IMR-90 (cell line): Measurements from ENCODE around the gene MAGOH. TPM values are rescaled to one million over a fixed set of nuclear protein-coding genes. Genes with fewer than 3 reads are reported as not detected.

Experiments used
- ATAC-seq: fragments of 200-7000 bp; cut with Tn5 transposase; 2 replicates; pipeline ENCODE4 v1.9.1; 2020; ENCODE audit warnings: low read depth, mild to moderate bottlenecking, moderate library complexity
- BruUV-seq: library from RNA; stranded (reverse); fragments of 400-500 nt; replicated peaks from 2 replicates; lab custom pipeline; 2021; lab: Mats Ljungman, UMichigan
- CTCF ChIA-PET: fragments of 300-600 bp; formaldehyde crosslinking; extraction: SDS; loops from one replicate; lab custom pipeline; 2021; ENCODE audit warnings: antibody characterized with exemption; lab: Yijun Ruan, JAX
- POLR2A ChIA-PET: fragments of 300-600 bp; sonication (Branson Sonifier 250); formaldehyde crosslinking; loops from one replicate; lab custom pipeline; 2022; ENCODE audit warnings: antibody characterized with exemption; ENCODE audit not compliant: unreplicated experiment; lab: Charles Lee
- DNase-seq: peaks from one replicate; pipeline ENCODE4 v3.0.0; 2013
- H2AFZ ChIP-seq: replicated peaks from 2 replicates; pipeline ENCODE3; 2013; ENCODE audit warnings: low read length, mild to moderate bottlenecking; ENCODE audit not compliant: poor library complexity
- H2AK5ac ChIP-seq: 2 replicates; pipeline ENCODE4 v1.6.1; 2013; ENCODE audit warnings: low read depth, low read length, inconsistent platforms
- H2AK9ac ChIP-seq: replicated peaks from 2 replicates; pipeline ENCODE3; 2013; ENCODE audit warnings: mild to moderate bottlenecking, low read depth, low read length, moderate library complexity; ENCODE audit not compliant: poor library complexity
- H2BK120ac ChIP-seq: 2 replicates; pipeline ENCODE4 v1.6.1; 2013; ENCODE audit warnings: low read depth, low read length, inconsistent platforms
- H2BK15ac ChIP-seq: 3 replicates; pipeline ENCODE4 v1.6.1; 2013; ENCODE audit warnings: low read depth, low read length, inconsistent platforms
- H2BK20ac ChIP-seq: 2 replicates; pipeline ENCODE4 v1.6.1; 2013; ENCODE audit warnings: low read depth, mild to moderate bottlenecking, inconsistent platforms, low read length, moderate library complexity
- H2BK5ac ChIP-seq: 2 replicates; pipeline ENCODE4 v1.6.1; 2013; ENCODE audit warnings: mild to moderate bottlenecking, low read depth, low read length, inconsistent platforms; ENCODE audit not compliant: poor library complexity, severe bottlenecking
- H3K14ac ChIP-seq: replicated peaks from 2 replicates; pipeline ENCODE4 v1.6.1; 2013; ENCODE audit warnings: low read depth, low read length, inconsistent platforms
- H3K18ac ChIP-seq: 2 replicates; pipeline ENCODE4 v1.6.1; 2013; ENCODE audit warnings: low read depth, low read length, control low read depth
- H3K23ac ChIP-seq: 2 replicates; pipeline ENCODE4 v1.6.1; 2013; ENCODE audit warnings: low read depth, low read length, inconsistent platforms
- H3K27ac ChIP-seq: 2 replicates; pipeline ENCODE4 v1.5.1; 2013; ENCODE audit warnings: mild to moderate bottlenecking, control low read depth, low read length; ENCODE audit not compliant: insufficient read depth
- H3K27me3 ChIP-seq: 2 replicates; pipeline ENCODE4 v1.6.1; 2013; ENCODE audit warnings: low read length; ENCODE audit not compliant: control insufficient read depth, insufficient read depth
- H3K36me3 ChIP-seq: 2 replicates; pipeline ENCODE4 v1.6.1; 2013; ENCODE audit warnings: low read length, mixed read lengths; ENCODE audit not compliant: control insufficient read depth, insufficient read depth
- H3K4ac ChIP-seq: 2 replicates; pipeline ENCODE4 v1.6.1; 2013; ENCODE audit warnings: low read depth, low read length, inconsistent platforms
- H3K4me1 ChIP-seq: 2 replicates; pipeline ENCODE4 v1.6.1; 2013; ENCODE audit warnings: low read length, mixed read lengths; ENCODE audit not compliant: control insufficient read depth, insufficient read depth
- H3K4me2 ChIP-seq: 2 replicates; pipeline ENCODE4 v1.6.1; 2013; ENCODE audit warnings: low read depth, mild to moderate bottlenecking, control low read depth, low read length, moderate library complexity
- H3K4me3 ChIP-seq: 2 replicates; pipeline ENCODE4 v1.5.1; 2013; ENCODE audit warnings: low read depth, mild to moderate bottlenecking, control low read depth, low read length, moderate library complexity; ENCODE audit not compliant: insufficient read depth
- H3K56ac ChIP-seq: 2 replicates; pipeline ENCODE4 v1.6.1; 2013; ENCODE audit warnings: low read length, inconsistent platforms; ENCODE audit not compliant: insufficient read depth; ENCODE audit errors: extremely low read depth
- H3K79me1 ChIP-seq, 2 experiments: 2 replicates each; pipeline ENCODE4 v1.6.1; 2013; ENCODE audit warnings: low read length in 2 of 2, inconsistent platforms in 1 of 2, low read depth in 1 of 2
- H3K9ac ChIP-seq: 2 replicates; pipeline ENCODE4 v1.6.1; 2013; ENCODE audit warnings: low read depth, low read length, control low read depth
- H3K9me1 ChIP-seq: 2 replicates; pipeline ENCODE4 v1.6.1; 2013; ENCODE audit warnings: low read length, inconsistent platforms; ENCODE audit not compliant: insufficient read depth
- H3K9me3 ChIP-seq: 2 replicates; pipeline ENCODE4 v1.6.1; 2013; ENCODE audit warnings: low read length; ENCODE audit not compliant: control insufficient read depth, insufficient read depth
- H4K20me1 ChIP-seq: 2 replicates; pipeline ENCODE4 v1.6.1; 2013; ENCODE audit warnings: low read length, inconsistent platforms; ENCODE audit not compliant: insufficient read depth
- H4K5ac ChIP-seq: 2 replicates; pipeline ENCODE4 v1.6.1; 2013; ENCODE audit warnings: mild to moderate bottlenecking, low read depth, low read length, control low read depth
- H4K8ac ChIP-seq, 2 experiments: 2 replicates each; pipeline ENCODE4 v1.6.1; 2013; ENCODE audit warnings: low read depth in 2 of 2, low read length in 2 of 2, control low read depth in 1 of 2, inconsistent platforms in 1 of 2
- H4K91ac ChIP-seq: 2 replicates; pipeline ENCODE4 v1.6.1; 2013; ENCODE audit warnings: low read depth, low read length, inconsistent platforms; ENCODE audit not compliant: insufficient read depth
- BHLHE40 ChIP-seq: fragments of 150-350 bp; IDR thresholded peaks from 2 replicates; pipeline ENCODE4 v1.6.1; 2016; ENCODE audit warnings: mild to moderate bottlenecking, low read depth, low read length
- CEBPB ChIP-seq: IDR thresholded peaks from 2 replicates; pipeline ENCODE4 v1.6.1; 2012; ENCODE audit warnings: low read depth, low read length, improper control_type of control experiment
- FOS ChIP-seq: fragments of 150-350 bp; IDR thresholded peaks from 2 replicates; pipeline ENCODE4 v1.6.1; 2016; ENCODE audit warnings: low read depth, low read length
- MAFK ChIP-seq: IDR thresholded peaks from 2 replicates; pipeline ENCODE4 v1.6.1; 2012; ENCODE audit warnings: low read depth, low read length, improper control_type of control experiment
- MAZ ChIP-seq: IDR thresholded peaks from 2 replicates; pipeline ENCODE4 v1.6.1; 2012; ENCODE audit warnings: low read depth, mild to moderate bottlenecking, low read length, improper control_type of control experiment, moderate library complexity, borderline replicate concordance
- POLR2A ChIP-seq: IDR thresholded peaks from 2 replicates; pipeline ENCODE4 v1.6.1; 2012; ENCODE audit warnings: mild to moderate bottlenecking, low read depth, low read length
- RFX5 ChIP-seq: IDR thresholded peaks from 2 replicates; pipeline ENCODE4 v1.8.0; 2012; ENCODE audit warnings: low read depth, mild to moderate bottlenecking, low read length, moderate library complexity
- WGBS, 2 experiments: methylation state at CpG; one replicate each; pipeline versions ENCODE4 v1.1.5 to v1.1.7; 2013; ENCODE audit warnings: missing lambda C conversion rate in 2 of 2; ENCODE audit not compliant: insufficient read length in 1 of 2; ENCODE audit errors: extremely low coverage in 2 of 2; 5-methylcytosine and 5-hydroxymethylcytosine counted together
- dilution Hi-C: fragments of 300-500 bp; cut with HindIII; formaldehyde crosslinking; loops from one replicate; pipeline ENCODE4 v1.14.3; 2018; ENCODE audit warnings: low sequenced_read_pairs; ENCODE audit not compliant: unreplicated experiment
- in situ Hi-C: fragments of 300-500 bp; cut with MboI; formaldehyde crosslinking; loops from 3 replicates; pipeline ENCODE4 v1.14.3; 2019; ENCODE audit warnings: low sequenced_read_pairs, inconsistent platforms, mixed read lengths
- intact Hi-C: fragments of 100-400 bp; cut with micrococcal nuclease; formaldehyde crosslinking; loops from 2 replicates; pipeline ENCODE4 v1.10.0; 2022
- polyA plus RNA-seq, 3 experiments: library from polyadenylated mRNA; depleted of rRNA; stranded (reverse); fragments of >200 nt; gene quantifications; 2 replicates each; pipeline ENCODE4 v1.2.3, GENCODE V29; 2012; ENCODE audit warnings: low replicate concordance in 1 of 3
- total RNA-seq: library from RNA; depleted of rRNA; stranded (reverse); fragments of >200 nt; gene quantifications from 2 replicates; pipeline ENCODE4 v1.2.3, GENCODE V29; 2012

Gene MAGOH
- total and polyA plus RNA-seq, 2 of the 4 experiments (the other 2 are of a cell fraction), result 3.8 to 26.3 TPM

DNA sequence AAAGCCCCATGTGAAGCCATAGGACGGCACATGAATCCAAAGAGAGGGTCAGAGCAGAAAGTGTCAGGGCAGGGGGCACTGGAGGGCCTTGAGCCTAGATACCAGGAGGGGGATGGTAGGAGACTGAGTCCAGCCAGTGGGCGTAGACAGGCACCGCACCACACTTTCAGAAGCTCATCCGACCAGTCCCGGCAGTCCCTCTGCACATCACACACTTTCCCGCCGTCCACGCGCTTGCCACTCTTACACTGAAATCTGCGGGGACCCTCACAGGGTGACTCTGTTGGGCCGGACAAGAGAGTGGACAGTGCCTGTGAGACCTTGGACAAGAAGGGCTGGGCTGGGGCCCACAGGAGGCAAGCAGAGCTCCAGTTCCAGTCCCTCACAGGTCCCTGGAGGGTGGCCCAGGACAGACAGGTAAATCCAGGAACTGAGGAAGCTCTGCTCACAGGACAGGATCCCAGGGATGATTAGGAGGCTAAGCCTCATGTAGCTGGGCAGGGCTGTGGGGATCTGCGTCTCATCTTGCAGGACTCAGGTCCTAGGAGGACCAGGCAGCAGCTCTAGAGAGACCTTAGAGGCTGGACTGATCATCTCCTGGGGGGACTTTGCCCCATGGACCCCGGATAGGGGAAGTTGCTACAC is 36.3 kb upstream of the MAGOH start:
- H3K4me2 ChIP-seq, result no peak overlapping the region
- H2AK5ac ChIP-seq, result no peak overlapping the region
- dilution Hi-C loops, result no loop called here
- no peak for ATAC-seq
- H3K4ac ChIP-seq, result no peak overlapping the region
- in situ Hi-C loops, result loop anchor here (5.0 kb wide), 2 partner anchors 118 to 198 kb away; no protein-coding TSS in a partner anchor
- H3K9ac ChIP-seq, result no peak overlapping the region
- 97% methylated on average over 10 of the region's 13 CpGs; no CpG with 5 or more reads in 1 of the 2 experiments for WGBS, 2 experiments
- ChIA-PET POLR2A (no interaction called here), CTCF (interaction anchor here (2.3 kb wide), 1 partner anchor 119 kb away, joined by 6 read pairs; no protein-coding TSS in a partner anchor)
- H3K9me3 ChIP-seq, result no peaks in the 10 kb centered on the region
- no TSS peak for BruUV-seq
- H4K5ac ChIP-seq, result no peak overlapping the region
- H2BK15ac ChIP-seq, result no peak overlapping the region
- no peak overlapping the region for H3K23ac ChIP-seq
- intact Hi-C loops, result no loop called here
- no peak overlapping the region for H2AK9ac ChIP-seq
- no peak overlapping the region for H2BK20ac ChIP-seq
- H3K4me1 ChIP-seq, result no peaks in the 10 kb centered on the region
- H3K9me1 ChIP-seq, result no peaks in the 10 kb centered on the region
- H4K8ac ChIP-seq, result no peak overlapping the region
- TF ChIP-seq MAZ, result no peak
- no peak for TF ChIP-seq POLR2A
- TF ChIP-seq MAFK, result no peak
- no peak for TF ChIP-seq CEBPB
- no peak for TF ChIP-seq RFX5
- TF ChIP-seq BHLHE40, result no peak
- no peak for TF ChIP-seq FOS
- no peak overlapping the region for H2BK5ac ChIP-seq
- H3K18ac ChIP-seq, result no peak overlapping the region
- no peak overlapping the region for H2AFZ ChIP-seq
- no peaks in the 10 kb centered on the region for H3K79me1 ChIP-seq
- H3K27ac ChIP-seq, result no peak overlapping the region
- no peak overlapping the region for H2BK120ac ChIP-seq
- no peak overlapping the region for H3K4me3 ChIP-seq
- peaks cover 3% of the 10 kb centered on the region; the same call in 1 of the 2 replicates for H3K36me3 ChIP-seq
- no peak overlapping the region for H4K91ac ChIP-seq
- no peak for DNase-seq
- no peak overlapping the region for H3K56ac ChIP-seq
- H3K14ac ChIP-seq, result no peak overlapping the region
- H3K27me3 ChIP-seq, result no peaks in the 10 kb centered on the region
- H4K20me1 ChIP-seq, result no peaks in the 10 kb centered on the region
